Liver (tissue), 9 donors: Measurements from ENCODE around the gene EML3. TPM values are rescaled to one million over a fixed set of nuclear protein-coding genes. Genes with fewer than 3 reads are reported as not detected.

ENCODE experiments used
- DNase-seq: peaks from one replicate; pipeline ENCODE4 v3.0.0-alpha.2; 2017; ENCODE audit warnings: low spot score
- H3K27ac ChIP-seq, 2 donors: one replicate each; pipeline ENCODE4 v1.7.0; 2013; ENCODE audit warnings: inconsistent platforms in 2 of 2, low read length in 2 of 2, control low read depth in 1 of 2, low read depth in 1 of 2, mild to moderate bottlenecking in 1 of 2
- H3K27me3 ChIP-seq, 4 donors: one replicate each; pipeline versions ENCODE4 v1.6.1 to v1.7.0; 2013; ENCODE audit warnings: low read length in 3 of 4, inconsistent platforms in 1 of 4, mild to moderate bottlenecking in 1 of 4, moderate library complexity in 1 of 4; ENCODE audit not compliant: control insufficient read depth in 4 of 4, insufficient read depth in 4 of 4
- H3K36me3 ChIP-seq, 4 donors: one replicate each; pipeline versions ENCODE4 v1.6.1 to v1.7.0; 2013; ENCODE audit warnings: low read length in 3 of 4, mild to moderate bottlenecking in 3 of 4, low read depth in 1 of 4, moderate library complexity in 1 of 4; ENCODE audit not compliant: control insufficient read depth in 4 of 4, insufficient read depth in 3 of 4
- H3K4me1 ChIP-seq, 4 donors: one replicate each; pipeline versions ENCODE4 v1.6.1 to v1.7.0; 2013; ENCODE audit warnings: low read length in 3 of 4, mild to moderate bottlenecking in 3 of 4, moderate library complexity in 1 of 4; ENCODE audit not compliant: control insufficient read depth in 4 of 4, insufficient read depth in 4 of 4
- H3K4me3 ChIP-seq, 3 donors: one replicate each; pipeline versions ENCODE4 v1.6.1 to v1.7.0; 2013; ENCODE audit warnings: low read length in 3 of 3, control low read depth in 1 of 3, low read depth in 1 of 3, mild to moderate bottlenecking in 1 of 3
- H3K9ac ChIP-seq, 2 donors: one replicate each; pipeline ENCODE4 v1.7.0; 2013; ENCODE audit warnings: low read length in 2 of 2, mild to moderate bottlenecking in 2 of 2, moderate library complexity in 2 of 2, control low read depth in 1 of 2, low read depth in 1 of 2
- H3K9me3 ChIP-seq, 4 donors: one replicate each; pipeline versions ENCODE4 v1.6.1 to v1.7.0; 2013; ENCODE audit warnings: low read length in 3 of 4; ENCODE audit not compliant: control insufficient read depth in 4 of 4
- GABPA ChIP-seq, 2 donors: IDR thresholded peaks in 1 of 2; conservative IDR thresholded peaks in 1 of 2; 2 replicates each; pipeline ENCODE4 v1.6.1; 2016; ENCODE audit warnings: antibody characterized with exemption in 2 of 2, mild to moderate bottlenecking in 1 of 2, moderate library complexity in 1 of 2
- HNF4A ChIP-seq, 2 donors: conservative IDR thresholded peaks; 2 replicates each; pipeline ENCODE4 v1.6.1; 2016; ENCODE audit warnings: antibody characterized with exemption in 2 of 2, mild to moderate bottlenecking in 2 of 2
- JUND ChIP-seq, 2 donors: IDR thresholded peaks; 2 replicates each; pipeline ENCODE4 v1.6.1; 2016; ENCODE audit warnings: antibody characterized with exemption in 2 of 2
- NR2F2 ChIP-seq: IDR thresholded peaks from 2 replicates; pipeline ENCODE4 v1.6.1; 2016; ENCODE audit warnings: antibody characterized with exemption
- RAD21 ChIP-seq, 2 donors: IDR thresholded peaks; 2 replicates each; pipeline ENCODE4 v1.6.1; 2016; ENCODE audit warnings: antibody characterized with exemption in 2 of 2, mild to moderate bottlenecking in 2 of 2
- RXRA ChIP-seq, 2 donors: IDR thresholded peaks; 2 replicates each; pipeline ENCODE4 v1.6.1; 2017 to 2018; ENCODE audit warnings: antibody characterized with exemption in 2 of 2, mild to moderate bottlenecking in 1 of 2
- SP1 ChIP-seq: IDR thresholded peaks from 2 replicates; pipeline ENCODE4 v1.6.1; 2018; ENCODE audit warnings: antibody characterized with exemption, mild to moderate bottlenecking
- TAF1 ChIP-seq: conservative IDR thresholded peaks from 2 replicates; pipeline ENCODE4 v1.6.1; 2016; ENCODE audit warnings: antibody characterized with exemption, mild to moderate bottlenecking
- YY1 ChIP-seq: IDR thresholded peaks from 2 replicates; pipeline ENCODE4 v1.6.1; 2016; ENCODE audit warnings: antibody characterized with exemption, mild to moderate bottlenecking
- WGBS: extraction: QIAGEN DNeasy Blood & Tissue Kit; methylation state at CpG from one replicate; pipeline ENCODE4 v1.1.7; 2013; 5-methylcytosine and 5-hydroxymethylcytosine counted together
- polyA plus RNA-seq, 2 donors: library from polyadenylated mRNA; stranded (reverse) in 1 of 2; unstranded in 1 of 2; fragments of 200-250 nt in 1 of 2; fragments of >200 nt in 1 of 2; fragmentation: Nextera tagmentation in 1 of 2; extraction: Ambion mirVana in 1 of 2; gene quantifications; one replicate each; pipeline versions ENCODE4 v1.2.1 to v1.2.3, GENCODE V29; 2013 to 2015
- total RNA-seq, 2 donors: library from RNA; depleted of rRNA; stranded (reverse); fragments of >200 nt; gene quantifications; one replicate each; pipeline ENCODE4 v1.2.3, GENCODE V29; 2014
- TF ChIP-seq, protein P1 (sequence below): IDR thresholded peaks from 2 replicates; pipeline ENCODE4 v1.6.1; 2016; ENCODE audit warnings: antibody characterized with exemption, mild to moderate bottlenecking
- TF ChIP-seq, protein P2 (sequence below): fragments of 150-350 bp; IDR thresholded peaks from 2 replicates; pipeline ENCODE4 v1.5.1; 2017; ENCODE audit warnings: improper control_type of control experiment, low read depth, low read length; ENCODE audit not compliant: missing input control
- TF ChIP-seq, protein P3 (sequence below): IDR thresholded peaks from 2 replicates; pipeline ENCODE4 v1.6.1; 2016; ENCODE audit warnings: antibody characterized with exemption
- TF ChIP-seq, protein P4 (sequence below): IDR thresholded peaks from 2 replicates; pipeline ENCODE4 v1.6.1; 2016; ENCODE audit warnings: antibody characterized with exemption
- TF ChIP-seq, protein P5 (sequence below): IDR thresholded peaks from 2 replicates; pipeline ENCODE4 v1.6.1; 2016; ENCODE audit warnings: antibody characterized with exemption
- donor health status: healthy.
- donor health status: healthy.
- donor health status: healthy.
- donor health status: healthy.
- donor health status: healthy.

The EML3 gene
- total and polyA plus RNA-seq, 4 donors: 6.0 to 19.3 (median 13.6) TPM

DNA sequence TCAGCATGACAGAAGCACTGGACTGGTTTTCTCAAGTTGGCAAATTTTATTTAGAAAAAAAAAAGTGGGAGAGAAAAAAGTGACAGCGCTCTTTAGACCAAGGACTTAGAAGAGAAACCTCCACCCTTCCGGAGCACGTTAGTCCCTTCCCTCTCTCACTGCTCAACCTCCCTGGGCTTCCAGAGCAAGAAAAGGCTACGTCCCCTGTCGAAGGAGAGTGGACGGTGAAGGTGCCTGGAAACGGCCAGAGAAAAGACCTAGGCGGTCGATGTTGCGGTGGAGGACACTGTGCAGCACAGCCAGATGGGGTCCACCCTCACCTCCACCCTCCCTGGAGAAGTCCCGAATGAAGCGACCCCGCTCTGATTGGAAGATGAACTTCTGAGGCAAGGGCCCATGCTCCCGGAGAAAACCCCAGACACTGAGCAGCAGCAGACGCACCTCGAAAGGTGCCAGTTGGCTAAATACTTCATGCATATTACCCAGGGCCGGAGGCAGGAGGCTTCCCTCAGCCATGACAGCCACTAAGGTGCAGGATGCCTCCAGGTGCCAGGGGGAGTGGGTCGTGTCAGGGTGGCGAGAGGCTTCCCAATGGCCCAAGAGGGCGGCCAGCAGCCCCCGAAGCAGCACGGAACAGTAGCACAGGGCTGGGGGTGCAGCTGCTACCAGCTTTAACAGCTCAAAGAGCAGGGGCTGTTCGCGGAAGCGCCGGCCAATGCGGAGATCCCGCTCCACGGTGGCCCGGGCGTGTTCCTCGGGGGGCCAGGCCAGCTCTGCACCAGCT lies 34.4 kb upstream of the EML3 start:
- H3K4me3 ChIP-seq: peak overlapping the region in 1 of 3 donors; percentile 7
- peak overlapping the region; percentile 64 to 97 for H3K27ac ChIP-seq
- DNase-seq: no peak
- H3K4me1 ChIP-seq: peaks cover 6 to 36% (median 32%) of the 10 kb centered on the region in 4 donors
- TF ChIP-seq TAF1 (peak; percentile 45), RXRA (IDR thresholded peaks at IDR 0.05) (no peak), NR2F2 (no peak), GABPA (IDR thresholded peaks at IDR 0.05 in 1 of 2, conservative IDR thresholded peaks at IDR 0.05 in 1 of 2) (no peak)
- TF ChIP-seq, protein P1, sequence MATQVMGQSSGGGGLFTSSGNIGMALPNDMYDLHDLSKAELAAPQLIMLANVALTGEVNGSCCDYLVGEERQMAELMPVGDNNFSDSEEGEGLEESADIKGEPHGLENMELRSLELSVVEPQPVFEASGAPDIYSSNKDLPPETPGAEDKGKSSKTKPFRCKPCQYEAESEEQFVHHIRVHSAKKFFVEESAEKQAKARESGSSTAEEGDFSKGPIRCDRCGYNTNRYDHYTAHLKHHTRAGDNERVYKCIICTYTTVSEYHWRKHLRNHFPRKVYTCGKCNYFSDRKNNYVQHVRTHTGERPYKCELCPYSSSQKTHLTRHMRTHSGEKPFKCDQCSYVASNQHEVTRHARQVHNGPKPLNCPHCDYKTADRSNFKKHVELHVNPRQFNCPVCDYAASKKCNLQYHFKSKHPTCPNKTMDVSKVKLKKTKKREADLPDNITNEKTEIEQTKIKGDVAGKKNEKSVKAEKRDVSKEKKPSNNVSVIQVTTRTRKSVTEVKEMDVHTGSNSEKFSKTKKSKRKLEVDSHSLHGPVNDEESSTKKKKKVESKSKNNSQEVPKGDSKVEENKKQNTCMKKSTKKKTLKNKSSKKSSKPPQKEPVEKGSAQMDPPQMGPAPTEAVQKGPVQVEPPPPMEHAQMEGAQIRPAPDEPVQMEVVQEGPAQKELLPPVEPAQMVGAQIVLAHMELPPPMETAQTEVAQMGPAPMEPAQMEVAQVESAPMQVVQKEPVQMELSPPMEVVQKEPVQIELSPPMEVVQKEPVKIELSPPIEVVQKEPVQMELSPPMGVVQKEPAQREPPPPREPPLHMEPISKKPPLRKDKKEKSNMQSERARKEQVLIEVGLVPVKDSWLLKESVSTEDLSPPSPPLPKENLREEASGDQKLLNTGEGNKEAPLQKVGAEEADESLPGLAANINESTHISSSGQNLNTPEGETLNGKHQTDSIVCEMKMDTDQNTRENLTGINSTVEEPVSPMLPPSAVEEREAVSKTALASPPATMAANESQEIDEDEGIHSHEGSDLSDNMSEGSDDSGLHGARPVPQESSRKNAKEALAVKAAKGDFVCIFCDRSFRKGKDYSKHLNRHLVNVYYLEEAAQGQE: no peak
- 57% methylated on average over 32 of the region's 32 CpGs for WGBS
- H3K9me3 ChIP-seq: no peaks in the 10 kb centered on the region
- H3K27me3 ChIP-seq: no peaks in the 10 kb centered on the region
- peaks cover 0 to 14% (median 7%) of the 10 kb centered on the region in 4 donors for H3K36me3 ChIP-seq
- H3K9ac ChIP-seq: peak overlapping the region in 1 of 2 donors; percentile 80

DNA sequence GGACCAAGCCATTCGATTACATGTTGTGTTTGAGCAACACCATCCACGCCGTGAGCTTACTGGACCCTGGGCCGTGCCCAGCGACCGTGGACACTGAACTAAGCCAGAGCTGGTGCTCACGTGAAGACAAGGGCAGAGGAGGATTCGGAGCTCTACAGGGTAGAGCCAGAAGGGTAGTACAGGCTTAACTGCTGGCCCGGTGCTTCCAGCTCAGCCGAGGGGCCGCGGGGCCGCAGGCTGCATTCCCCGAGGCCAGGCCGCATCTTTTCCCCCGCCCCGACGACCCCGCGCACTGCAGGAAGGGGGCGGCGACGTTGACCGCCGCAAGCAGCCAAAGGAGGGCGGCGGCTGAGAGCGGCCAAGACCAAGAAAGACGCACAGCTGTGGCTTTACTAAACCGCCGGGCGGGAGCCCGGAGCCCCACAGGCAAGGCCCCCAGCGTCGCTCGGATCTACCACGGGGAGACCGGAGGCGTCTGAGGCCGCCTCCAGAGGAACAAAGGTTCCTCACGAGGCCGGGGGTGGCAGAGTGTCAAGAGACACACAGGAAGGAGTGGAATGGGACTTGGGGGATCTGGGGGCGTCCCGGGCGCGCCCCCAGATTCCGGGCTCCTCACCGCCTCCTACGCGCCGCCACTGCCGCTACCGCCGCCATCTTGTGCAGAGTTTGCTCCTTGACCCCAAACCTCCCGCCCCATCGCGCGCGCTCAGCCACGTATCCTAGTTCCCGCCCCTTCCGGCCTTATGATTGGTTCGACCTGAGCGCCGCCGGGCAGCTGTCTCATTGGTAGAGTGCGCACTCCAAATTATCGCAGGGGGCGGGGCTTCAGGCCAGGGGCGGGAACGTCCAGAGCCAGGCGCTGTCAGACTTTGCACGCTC lies 33.6 kb upstream of the EML3 start, which contains the start of gene GANAB:
Gene GANAB, minus strand, starts transcription at position 668 of the 879 bp plus-strand sequence. Its CDS starts 14 bp downstream, at position 654.
- TF ChIP-seq YY1 (peak; percentile 99), SP1 (peak; percentile 74), NR2F2 (peak; percentile 75), JUND (IDR thresholded peaks at IDR 0.05) (no peak), RXRA (IDR thresholded peaks at IDR 0.05) (peak in 1 of 2 donors; percentile 37), TAF1 (peak; percentile 50), GABPA (IDR thresholded peaks at IDR 0.05 in 1 of 2, conservative IDR thresholded peaks at IDR 0.05 in 1 of 2) (peak; percentile 45 to 90), HNF4A (conservative IDR thresholded peaks at IDR 0.05) (peak; percentile 71 to 87), RAD21 (IDR thresholded peaks at IDR 0.05) (peak; percentile 8 to 48)
- TF ChIP-seq, protein P2, sequence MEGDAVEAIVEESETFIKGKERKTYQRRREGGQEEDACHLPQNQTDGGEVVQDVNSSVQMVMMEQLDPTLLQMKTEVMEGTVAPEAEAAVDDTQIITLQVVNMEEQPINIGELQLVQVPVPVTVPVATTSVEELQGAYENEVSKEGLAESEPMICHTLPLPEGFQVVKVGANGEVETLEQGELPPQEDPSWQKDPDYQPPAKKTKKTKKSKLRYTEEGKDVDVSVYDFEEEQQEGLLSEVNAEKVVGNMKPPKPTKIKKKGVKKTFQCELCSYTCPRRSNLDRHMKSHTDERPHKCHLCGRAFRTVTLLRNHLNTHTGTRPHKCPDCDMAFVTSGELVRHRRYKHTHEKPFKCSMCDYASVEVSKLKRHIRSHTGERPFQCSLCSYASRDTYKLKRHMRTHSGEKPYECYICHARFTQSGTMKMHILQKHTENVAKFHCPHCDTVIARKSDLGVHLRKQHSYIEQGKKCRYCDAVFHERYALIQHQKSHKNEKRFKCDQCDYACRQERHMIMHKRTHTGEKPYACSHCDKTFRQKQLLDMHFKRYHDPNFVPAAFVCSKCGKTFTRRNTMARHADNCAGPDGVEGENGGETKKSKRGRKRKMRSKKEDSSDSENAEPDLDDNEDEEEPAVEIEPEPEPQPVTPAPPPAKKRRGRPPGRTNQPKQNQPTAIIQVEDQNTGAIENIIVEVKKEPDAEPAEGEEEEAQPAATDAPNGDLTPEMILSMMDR: no peak
- TF ChIP-seq, protein P3, sequence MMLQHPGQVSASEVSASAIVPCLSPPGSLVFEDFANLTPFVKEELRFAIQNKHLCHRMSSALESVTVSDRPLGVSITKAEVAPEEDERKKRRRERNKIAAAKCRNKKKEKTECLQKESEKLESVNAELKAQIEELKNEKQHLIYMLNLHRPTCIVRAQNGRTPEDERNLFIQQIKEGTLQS: no peak
- TF ChIP-seq, protein P4, sequence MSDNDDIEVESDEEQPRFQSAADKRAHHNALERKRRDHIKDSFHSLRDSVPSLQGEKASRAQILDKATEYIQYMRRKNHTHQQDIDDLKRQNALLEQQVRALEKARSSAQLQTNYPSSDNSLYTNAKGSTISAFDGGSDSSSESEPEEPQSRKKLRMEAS: peak; percentile 58
- TF ChIP-seq, protein P1: peak; percentile 19
- TF ChIP-seq, protein P5, sequence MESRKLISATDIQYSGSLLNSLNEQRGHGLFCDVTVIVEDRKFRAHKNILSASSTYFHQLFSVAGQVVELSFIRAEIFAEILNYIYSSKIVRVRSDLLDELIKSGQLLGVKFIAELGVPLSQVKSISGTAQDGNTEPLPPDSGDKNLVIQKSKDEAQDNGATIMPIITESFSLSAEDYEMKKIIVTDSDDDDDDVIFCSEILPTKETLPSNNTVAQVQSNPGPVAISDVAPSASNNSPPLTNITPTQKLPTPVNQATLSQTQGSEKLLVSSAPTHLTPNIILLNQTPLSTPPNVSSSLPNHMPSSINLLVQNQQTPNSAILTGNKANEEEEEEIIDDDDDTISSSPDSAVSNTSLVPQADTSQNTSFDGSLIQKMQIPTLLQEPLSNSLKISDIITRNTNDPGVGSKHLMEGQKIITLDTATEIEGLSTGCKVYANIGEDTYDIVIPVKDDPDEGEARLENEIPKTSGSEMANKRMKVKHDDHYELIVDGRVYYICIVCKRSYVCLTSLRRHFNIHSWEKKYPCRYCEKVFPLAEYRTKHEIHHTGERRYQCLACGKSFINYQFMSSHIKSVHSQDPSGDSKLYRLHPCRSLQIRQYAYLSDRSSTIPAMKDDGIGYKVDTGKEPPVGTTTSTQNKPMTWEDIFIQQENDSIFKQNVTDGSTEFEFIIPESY: peak; percentile 45
- peak; percentile 99 for DNase-seq
- no peaks in the 10 kb centered on the region for H3K9me3 ChIP-seq
- H3K27me3 ChIP-seq: no peaks in the 10 kb centered on the region
- peaks cover 0 to 14% (median 7%) of the 10 kb centered on the region in 4 donors for H3K36me3 ChIP-seq
- H3K9ac ChIP-seq: peak within 1 kb of the TSS; percentile 80 to 89
- H3K4me3 ChIP-seq: peak within 1 kb of the TSS; percentile 88 to 95 (median 95)
- peaks cover 4 to 31% (median 25%) of the 10 kb centered on the region in 4 donors for H3K4me1 ChIP-seq
- peak within 1 kb of the TSS; percentile 96 to 97 for H3K27ac ChIP-seq
- under 1% methylated on average over 73 of the region's 73 CpGs for WGBS
